HEK293T (cell line): Measurements from ENCODE around the gene ARRDC3.
"Not testable (repeated sequence)": the region's sequence is repeated elsewhere in the genome, so short reads cannot be mapped to it uniquely, and the experiment has no call there.

Source experiments
- CTCF ChIA-PET: fragments of 350-600 bp; formaldehyde crosslinking; extraction: SDS; loops from one replicate; lab custom pipeline; 2021; ENCODE audit warnings: antibody characterized with exemption, inconsistent platforms; lab: Yijun Ruan, JAX
- POLR2A ChIA-PET: fragments of 350-600 bp; formaldehyde crosslinking; extraction: SDS; loops from one replicate; lab custom pipeline; 2020; ENCODE audit warnings: antibody characterized with exemption, inconsistent platforms; lab: Yijun Ruan, JAX
- DNase-seq: peaks from one replicate; pipeline ENCODE4 v3.0.0; 2012; ENCODE audit warnings: mixed read lengths; ENCODE audit errors: extremely low spot score
- ARNT ChIP-seq: fragments of 450-650 bp; IDR thresholded peaks from 2 replicates; pipeline ENCODE4 v1.6.1; 2017; ENCODE audit warnings: mild to moderate bottlenecking
- BHLHE40 ChIP-seq: fragments of 450-650 bp; IDR thresholded peaks from 2 replicates; pipeline ENCODE4 v1.6.1; 2016; ENCODE audit warnings: mild to moderate bottlenecking, moderate library complexity, borderline replicate concordance
- CTBP1 ChIP-seq: fragments of 450-650 bp; IDR thresholded peaks from 2 replicates; pipeline ENCODE4 v1.6.1; 2016; ENCODE audit warnings: borderline replicate concordance
- ELF4 ChIP-seq: fragments of 450-650 bp; IDR thresholded peaks from 2 replicates; pipeline ENCODE4 v1.6.1; 2017; ENCODE audit warnings: antibody characterized with exemption
- FOXA1 ChIP-seq: fragments of 450-650 bp; IDR thresholded peaks from 2 replicates; pipeline ENCODE4 v1.6.1; 2016; ENCODE audit warnings: mild to moderate bottlenecking
- FOXK2 ChIP-seq: fragments of 450-650 bp; IDR thresholded peaks from 2 replicates; pipeline ENCODE4 v1.6.1; 2016; ENCODE audit warnings: mild to moderate bottlenecking
- FOXM1 ChIP-seq: fragments of 450-650 bp; IDR thresholded peaks from 2 replicates; pipeline ENCODE4 v1.6.1; 2017; ENCODE audit warnings: mild to moderate bottlenecking, borderline replicate concordance
- HDGF ChIP-seq: fragments of 450-650 bp; IDR thresholded peaks from 2 replicates; pipeline ENCODE4 v1.6.1; 2017; ENCODE audit warnings: antibody characterized with exemption, borderline replicate concordance
- L3MBTL2 ChIP-seq: fragments of 450-650 bp; conservative IDR thresholded peaks from 2 replicates; pipeline ENCODE4 v1.6.1; 2016; ENCODE audit warnings: mild to moderate bottlenecking
- LEF1 ChIP-seq: fragments of 450-650 bp; IDR thresholded peaks from 2 replicates; pipeline ENCODE4 v1.6.1; 2017; ENCODE audit warnings: mild to moderate bottlenecking, borderline replicate concordance
- NFRKB ChIP-seq: fragments of 450-650 bp; IDR thresholded peaks from 2 replicates; pipeline ENCODE4 v1.6.1; 2016; ENCODE audit warnings: mild to moderate bottlenecking, moderate library complexity
- PKNOX1 ChIP-seq: fragments of 450-650 bp; IDR thresholded peaks from 2 replicates; pipeline ENCODE4 v1.6.1; 2016
- SP1 ChIP-seq: fragments of 450-650 bp; IDR thresholded peaks from 2 replicates; pipeline ENCODE4 v1.6.1; 2017
- SUZ12 ChIP-seq: fragments of 450-650 bp; IDR thresholded peaks from 2 replicates; pipeline ENCODE4 v1.6.1; 2016; ENCODE audit warnings: mild to moderate bottlenecking
- TARDBP ChIP-seq: fragments of 450-650 bp; IDR thresholded peaks from 2 replicates; pipeline ENCODE4 v1.6.1; 2016
- ZNF384 ChIP-seq: fragments of 450-650 bp; IDR thresholded peaks from 2 replicates; pipeline ENCODE4 v1.6.1; 2016

ARRDC3 gene

GRCh38 chr5:91359962-91360609, 23.0 kb downstream of the ARRDC3 start:
- no peak for DNase-seq
- POLR2A ChIA-PET = no interaction called here
- CTCF ChIA-PET = no interaction called here
- no peak for TF ChIP-seq FOXK2
- TF ChIP-seq ZNF384 = no peak
- no peak for TF ChIP-seq BHLHE40
- no peak for TF ChIP-seq LEF1
- no peak for TF ChIP-seq SP1
- TF ChIP-seq PKNOX1 = no peak
- TF ChIP-seq ARNT = no peak
- no peak for TF ChIP-seq FOXM1
- no peak for TF ChIP-seq CTBP1
- no peak for TF ChIP-seq HDGF
- TF ChIP-seq NFRKB = no peak
- no peak for TF ChIP-seq L3MBTL2
- TF ChIP-seq ELF4 = no peak
- TF ChIP-seq SUZ12 = no peak
- TF ChIP-seq TARDBP = no peak
- no peak for TF ChIP-seq FOXA1

- POLR2A ChIA-PET = interaction anchor here (1.0 to 1.1 kb wide), 2 partner anchors 25 to 78 kb away, joined by 4 read pairs; partner anchors contain the start of gene ARRDC3
- DNase-seq = no peak
- no peak for TF ChIP-seq PKNOX1
- TF ChIP-seq HDGF = no peak
- no peak for TF ChIP-seq SP1
- TF ChIP-seq FOXK2 = no peak
- CTCF ChIA-PET = no interaction called here
Observed at GRCh38 chr5:91357806-91358205, 25.3 kb downstream of the ARRDC3 start.

- TF ChIP-seq ARNT = no peak
- ChIA-PET POLR2A (interaction anchor here (1.0 to 1.1 kb wide), 2 partner anchors 26 to 77 kb away, joined by 4 read pairs; partner anchors contain the start of gene ARRDC3), CTCF (no interaction called here)
- no peak for DNase-seq
Observed at GRCh38 chr5:91357012-91357634, 26.0 kb downstream of the ARRDC3 start.

GRCh38 chr5:91354867-91355266, 28.2 kb downstream of the ARRDC3 start:
- DNase-seq, POLR2A ChIA-PET: not testable (repeated sequence)
- CTCF ChIA-PET = interaction anchor here (0.7 kb wide), 1 partner anchor 119 kb away, joined by 5 read pairs; no protein-coding TSS in a partner anchor

GRCh38 chr5:91352831-91353695, 30.1 kb downstream of the ARRDC3 start:
- DNase-seq = no peak
- POLR2A ChIA-PET = interaction anchor here (1.3 kb wide), 1 partner anchor 28 kb away, joined by 5 read pairs; no protein-coding TSS in a partner anchor
- TF ChIP-seq TARDBP (no peak), NFRKB (no peak), L3MBTL2 (no peak), ARNT (no peak), BHLHE40 (no peak), HDGF (no peak), FOXA1 (no peak), SUZ12 (no peak), SP1 (no peak), ZNF384 (no peak), ELF4 (no peak), PKNOX1 (no peak), FOXM1 (no peak), LEF1 (no peak), CTBP1 (no peak), FOXK2 (no peak)

GRCh38 chr5:91345461-91345860, 37.7 kb downstream of the ARRDC3 start:
- TF ChIP-seq FOXA1 = no peak
- no peak for TF ChIP-seq LEF1
- no peak for TF ChIP-seq L3MBTL2
- no peak for TF ChIP-seq FOXK2
- TF ChIP-seq ARNT = no peak
- POLR2A ChIA-PET = no interaction called here
- no peak for DNase-seq
- CTCF ChIA-PET = no interaction called here

More at GRCh38 chr5:91352831-91353695, 30.1 kb downstream of the ARRDC3 start:
- CTCF ChIA-PET = no interaction called here

GRCh38 chr5:91344661-91345200, 38.4 kb downstream of the ARRDC3 start:
- CTCF ChIA-PET, POLR2A ChIA-PET, DNase-seq: not testable (repeated sequence)
